NT2/D1 (cell line): ENCODE measurements around the gene RRM2.

ENCODE experiments used
- YY1 ChIP-seq: IDR thresholded peaks from 2 replicates; pipeline ENCODE4 v1.6.1; 2011; ENCODE audit not compliant: insufficient read length, insufficient read depth
- ZNF274 ChIP-seq: IDR thresholded peaks from 2 replicates; pipeline ENCODE4 v1.6.1; 2011; ENCODE audit warnings: mild to moderate bottlenecking, low read depth, low read length

GRCh38 chr2:10161206-10161931 lies 38.8 kb downstream of the RRM2 start:
- no peak for TF ChIP-seq YY1
- TF ChIP-seq ZNF274 = no peak
